Spleen (tissue), 11 donors: ENCODE measurements around the gene SPTBN5. TPM values are rescaled to one million over a fixed set of nuclear protein-coding genes. Genes with fewer than 3 reads are reported as not detected.
A peak's percentile ranks its signal among the peaks of the same experiment; 100 is the strongest.

ENCODE experiments used
- DNase-seq: peaks from one replicate; pipeline ENCODE4 v3.0.0-alpha.2; 2020
- H3K27ac ChIP-seq, 8 donors: fragments of 200-600 bp; sonication (generic) in 7 of 8; 1 replicate in 4 of 8; 2 replicates in 4 of 8; pipeline versions ENCODE4 v1.5.0 to v1.8.0; 2016 to 2021; ENCODE audit warnings: inconsistent platforms in 4 of 8, mild to moderate bottlenecking in 4 of 8, moderate library complexity in 1 of 8
- H3K27me3 ChIP-seq, 7 donors: fragments of 200-600 bp; sonication (generic) in 6 of 7; replicated peaks in 1 of 7; 1 replicate in 4 of 7; 2 replicates in 3 of 7; pipeline versions ENCODE4 v1.5.0 to v1.8.0; 2016 to 2021; ENCODE audit warnings: inconsistent platforms in 3 of 7, mild to moderate bottlenecking in 1 of 7
- H3K36me3 ChIP-seq, 6 donors: fragments of 200-600 bp; sonication (generic) in 5 of 6; 1 replicate in 4 of 6; 2 replicates in 2 of 6; pipeline versions ENCODE4 v1.5.0 to v1.8.0; 2016 to 2021; ENCODE audit warnings: inconsistent platforms in 2 of 6
- H3K4me1 ChIP-seq, 6 donors: fragments of 200-600 bp; sonication (generic) in 5 of 6; 1 replicate in 3 of 6; 2 replicates in 3 of 6; pipeline versions ENCODE4 v1.5.0 to v1.8.0; 2016 to 2021; ENCODE audit warnings: inconsistent platforms in 3 of 6
- H3K4me3 ChIP-seq, 8 donors: fragments of 200-600 bp; sonication (generic) in 7 of 8; 1 replicate in 4 of 8; 2 replicates in 4 of 8; pipeline versions ENCODE4 v1.5.0 to v1.8.0; 2016 to 2021; ENCODE audit warnings: inconsistent platforms in 4 of 8, mild to moderate bottlenecking in 4 of 8, moderate library complexity in 2 of 8
- H3K9me3 ChIP-seq, 8 donors: fragments of 200-600 bp; sonication (generic) in 7 of 8; 1 replicate in 4 of 8; 2 replicates in 4 of 8; pipeline versions ENCODE4 v1.5.0 to v1.8.0; 2016 to 2021; ENCODE audit warnings: inconsistent platforms in 4 of 8
- POLR2A ChIP-seq, 3 donors: fragments of 450-650 bp; IDR thresholded peaks; one replicate each; pipeline ENCODE4 v1.5.1; 2017; ENCODE audit warnings: antibody characterized with exemption in 3 of 3, mild to moderate bottlenecking in 1 of 3
- POLR2AphosphoS5 ChIP-seq, 3 donors: sonication (generic); formaldehyde crosslinking; IDR thresholded peaks; one replicate each; pipeline ENCODE4 v1.5.1; 2017; ENCODE audit warnings: antibody characterized with exemption in 3 of 3
- WGBS, 5 donors: extraction: QIAGEN DNeasy Blood & Tissue Kit in 3 of 5; methylation state at CpG; one replicate each; pipeline versions ENCODE4 v1.1.5 to v1.1.7; 2013 to 2018; 5-methylcytosine and 5-hydroxymethylcytosine counted together
- intact Hi-C: fragments of 100-400 bp; cut with DNase I; formaldehyde crosslinking; loops from one replicate; pipeline ENCODE4 v1.15.0; 2023; ENCODE audit warnings: low total_unique reads
- polyA plus RNA-seq, 3 donors: library from polyadenylated mRNA; stranded (reverse); fragments of 200-250 nt; gene quantifications; one replicate each; pipeline ENCODE4 v1.2.1, GENCODE V29; 2013
- total RNA-seq, 7 donors: library from RNA; depleted of rRNA in 3 of 7; stranded (reverse); fragments of >200 nt in 3 of 7; fragmentation: NEBNext Ultra II Directional in 4 of 7; extraction: Animal tissue kit (Norgen Biotek cat#: 25700) in 4 of 7; gene quantifications; one replicate each; pipeline versions ENCODE4 v1.1.0 to v1.2.1, GENCODE V29; 2016 to 2021
- TF ChIP-seq, protein P1 (sequence below), 11 experiments: fragments of 200-600 bp in 7 of 11; fragments of 450-650 bp in 4 of 11; sonication (generic) in 4 of 11; IDR thresholded peaks in 8 of 11; conservative IDR thresholded peaks in 3 of 11; 1 replicate in 7 of 11; 2 replicates in 4 of 11; pipeline versions ENCODE4 v1.4.0 to v1.8.0; 2016 to 2021; ENCODE audit warnings: antibody characterized with exemption in 11 of 11, inconsistent platforms in 4 of 11, mild to moderate bottlenecking in 1 of 11
- donor health status: healthy with polysubstance abuse.
- donor health status: DM: no; HTN: no; CAD: no; lungs with moderate emphysema.
- donor health status: DM: no; HTN: no; CAD: no.
- donor health status: Bipolar disorder and iron deficiency.
- donor health status: healthy.
- donor health status: DM: no; HTN: no; CAD: no.
- donor health status: DM: yes; HTN: yes; CAD: no.

SPTBN5 gene
- total and polyA plus RNA-seq, 10 donors: 0.19 to 2.0 (median 0.73) TPM

DNA sequence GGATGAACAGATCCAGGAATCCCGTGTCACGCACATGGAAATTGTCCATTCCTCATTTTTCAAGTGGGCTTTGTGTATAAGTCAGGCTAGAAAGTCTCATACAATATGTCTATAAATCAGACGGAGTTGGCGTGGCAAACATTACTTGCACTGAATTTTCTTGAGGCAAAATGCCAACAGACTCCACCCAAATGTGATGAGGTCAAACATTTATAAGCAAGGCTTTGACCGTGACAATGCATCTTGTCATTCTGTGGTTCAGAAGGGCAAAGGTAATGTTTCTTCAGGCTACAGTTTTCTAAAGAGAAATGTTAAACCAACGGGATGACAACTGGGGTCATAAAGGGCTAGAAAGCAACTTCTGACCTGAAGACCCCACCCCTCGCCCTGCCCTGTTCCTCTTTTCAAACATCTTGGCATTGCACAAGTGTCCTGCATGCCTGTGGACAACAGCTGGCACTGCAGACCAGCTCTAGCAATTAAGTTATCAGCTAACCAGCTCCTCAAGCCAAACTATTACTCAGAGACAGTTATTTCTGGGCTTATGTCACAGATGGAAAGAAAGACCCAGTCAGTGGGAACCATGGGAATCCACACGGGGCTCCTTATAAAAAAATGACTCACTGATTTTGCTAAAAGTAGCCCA lies 36.5 kb upstream of the SPTBN5 start:
- no peak for DNase-seq
- 62 to 70% (median 65%) methylated on average over 8 of the region's 8 CpGs for WGBS, 5 donors
- no peaks in the 10 kb centered on the region for H3K9me3 ChIP-seq
- peak overlapping the region in 4 of 8 donors; percentile 58 to 79 (median 75) for H3K27ac ChIP-seq
- no peak overlapping the region for H3K4me3 ChIP-seq
- intact Hi-C loops: no loop called here
- no peak for TF ChIP-seq POLR2A (IDR thresholded peaks at IDR 0.05)
- TF ChIP-seq, protein P1, sequence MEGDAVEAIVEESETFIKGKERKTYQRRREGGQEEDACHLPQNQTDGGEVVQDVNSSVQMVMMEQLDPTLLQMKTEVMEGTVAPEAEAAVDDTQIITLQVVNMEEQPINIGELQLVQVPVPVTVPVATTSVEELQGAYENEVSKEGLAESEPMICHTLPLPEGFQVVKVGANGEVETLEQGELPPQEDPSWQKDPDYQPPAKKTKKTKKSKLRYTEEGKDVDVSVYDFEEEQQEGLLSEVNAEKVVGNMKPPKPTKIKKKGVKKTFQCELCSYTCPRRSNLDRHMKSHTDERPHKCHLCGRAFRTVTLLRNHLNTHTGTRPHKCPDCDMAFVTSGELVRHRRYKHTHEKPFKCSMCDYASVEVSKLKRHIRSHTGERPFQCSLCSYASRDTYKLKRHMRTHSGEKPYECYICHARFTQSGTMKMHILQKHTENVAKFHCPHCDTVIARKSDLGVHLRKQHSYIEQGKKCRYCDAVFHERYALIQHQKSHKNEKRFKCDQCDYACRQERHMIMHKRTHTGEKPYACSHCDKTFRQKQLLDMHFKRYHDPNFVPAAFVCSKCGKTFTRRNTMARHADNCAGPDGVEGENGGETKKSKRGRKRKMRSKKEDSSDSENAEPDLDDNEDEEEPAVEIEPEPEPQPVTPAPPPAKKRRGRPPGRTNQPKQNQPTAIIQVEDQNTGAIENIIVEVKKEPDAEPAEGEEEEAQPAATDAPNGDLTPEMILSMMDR (IDR thresholded peaks at IDR 0.05 in 8 of 11, conservative IDR thresholded peaks at IDR 0.05 in 3 of 11): peak in 1 of 11 experiments; percentile 19
- TF ChIP-seq POLR2AphosphoS5 (IDR thresholded peaks at IDR 0.05): no peak
- H3K36me3 ChIP-seq: peaks cover 0 to 9% (median 0%) of the 10 kb centered on the region in 6 donors
- H3K27me3 ChIP-seq: no peaks in the 10 kb centered on the region
- H3K4me1 ChIP-seq: peaks cover 44 to 98% (median 83%) of the 10 kb centered on the region in 6 donors

GRCh38 chr15:41928637-41929620 lies 35.1 kb upstream of the SPTBN5 start:
- DNase-seq: peak; percentile 87
- no peaks in the 10 kb centered on the region for H3K9me3 ChIP-seq
- intact Hi-C loops: no loop called here
- peak overlapping the region in 7 of 8 donors; percentile 47 to 79 (median 74) for H3K27ac ChIP-seq
- peaks cover 0 to 17% (median 0%) of the 10 kb centered on the region in 6 donors for H3K36me3 ChIP-seq
- 44 to 54% (median 51%) methylated on average over 16 of the region's 16 CpGs for WGBS, 5 donors
- no peak for TF ChIP-seq POLR2A (IDR thresholded peaks at IDR 0.05)
- peak; percentile 52 to 76 (median 75) for TF ChIP-seq POLR2AphosphoS5 (IDR thresholded peaks at IDR 0.05)
- TF ChIP-seq, protein P1 (IDR thresholded peaks at IDR 0.05 in 8 of 11, conservative IDR thresholded peaks at IDR 0.05 in 3 of 11): no peak
- no peaks in the 10 kb centered on the region for H3K27me3 ChIP-seq
- H3K4me3 ChIP-seq: peak overlapping the region in 1 of 8 donors; percentile 8
- H3K4me1 ChIP-seq: peaks cover 29 to 98% (median 81%) of the 10 kb centered on the region in 6 donors

DNA sequence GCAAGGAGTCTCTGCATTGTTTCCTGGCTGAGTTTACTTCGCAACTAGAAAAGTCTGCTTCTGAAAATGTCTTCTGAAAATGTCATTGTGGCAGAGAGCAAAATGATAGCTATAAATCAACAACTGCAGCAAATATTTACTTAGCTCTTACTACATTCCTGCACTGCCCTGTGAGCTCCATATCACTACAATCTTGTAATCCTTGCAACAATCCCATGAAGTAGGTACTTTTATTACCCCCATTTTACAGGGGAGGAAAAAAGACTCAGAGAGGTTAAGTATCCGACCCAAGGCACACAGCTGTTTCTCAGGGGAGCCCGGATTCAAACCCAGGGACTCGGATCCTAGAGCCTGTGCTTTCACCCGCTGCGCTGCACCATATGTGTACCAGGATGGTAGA lies 34.2 kb upstream of the SPTBN5 start:
- H3K27me3 ChIP-seq: no peaks in the 10 kb centered on the region
- TF ChIP-seq, protein P1 (IDR thresholded peaks at IDR 0.05 in 8 of 11, conservative IDR thresholded peaks at IDR 0.05 in 3 of 11): no peak
- TF ChIP-seq POLR2A (IDR thresholded peaks at IDR 0.05) (no peak), POLR2AphosphoS5 (IDR thresholded peaks at IDR 0.05) (no peak)
- peaks cover 21 to 98% (median 78%) of the 10 kb centered on the region in 6 donors for H3K4me1 ChIP-seq
- peak overlapping the region in 7 of 8 donors; percentile 19 to 79 (median 74) for H3K27ac ChIP-seq
- H3K4me3 ChIP-seq: no peak overlapping the region
- intact Hi-C loops: no loop called here
- no peaks in the 10 kb centered on the region for H3K9me3 ChIP-seq
- peaks cover 0 to 24% (median 0%) of the 10 kb centered on the region in 6 donors for H3K36me3 ChIP-seq
- DNase-seq: no peak
- WGBS, 5 donors: 82 to 92% (median 85%) methylated on average over 6 of the region's 6 CpGs
